Stimulated activated CD8-positive, alpha-beta memory T cell treated with anti-CD3 and anti-CD28 coated beads, Interleukin-12 subunit alpha, Interleukin-12 subunit beta, amount 100 ng/mL, for 1 hour (primary cell): ENCODE data around the gene PAN2.
A peak's percentile ranks its signal among the peaks of the same experiment; 100 is the strongest.
"Not testable (repeated sequence)": the region's sequence is repeated elsewhere in the genome, so short reads cannot be mapped to it uniquely, and the experiment has no call there.

ENCODE experiments used
- DNase-seq: peaks from one replicate; pipeline ENCODE4 v3.0.0-alpha.2; 2020; ENCODE audit warnings: low read depth

Gene PAN2

GRCh38 chr12:56304872-56305590 is 28.8 kb downstream of the PAN2 start:
- DNase-seq = no peak

- DNase-seq = no peak
Measured at GRCh38 chr12:56304276-56304675, 29.5 kb downstream of the PAN2 start.

- DNase-seq = no peak
Measured at GRCh38 chr12:56300644-56301464, 32.9 kb downstream of the PAN2 start.

GRCh38 chr12:56299853-56300643 is 33.8 kb downstream of the PAN2 start, which contains the start of gene CS:
CS (minus strand) TSS chr12:56300330; CDS start chr12:56300201, 129 bp downstream.
- peak; percentile 98 for DNase-seq

- no peak for DNase-seq
Measured at GRCh38 chr12:56299308-56299852, 34.4 kb downstream of the PAN2 start.

GRCh38 chr12:56298828-56299227 is 35.0 kb downstream of the PAN2 start:
- DNase-seq = no peak

GRCh38 chr12:56297400-56297799 is 36.4 kb downstream of the PAN2 start:
- DNase-seq = no peak

- no peak for DNase-seq
Measured at GRCh38 chr12:56296295-56296694, 37.5 kb downstream of the PAN2 start.

GRCh38 chr12:56293795-56294194 is 40.0 kb downstream of the PAN2 start:
- DNase-seq = no peak

- no peak for DNase-seq
Measured at GRCh38 chr12:56288705-56289387, 45.0 kb downstream of the PAN2 start.

GRCh38 chr12:56286044-56286830 is 47.6 kb downstream of the PAN2 start:
- no peak for DNase-seq

GRCh38 chr12:56284263-56284662 is 49.5 kb downstream of the PAN2 start:
- not testable (repeated sequence) for DNase-seq

- DNase-seq = no peak
Measured at GRCh38 chr12:56282579-56282978, 51.2 kb downstream of the PAN2 start.

GRCh38 chr12:56282030-56282429 is 51.8 kb downstream of the PAN2 start:
- DNase-seq = no peak

- DNase-seq = no peak
Measured at GRCh38 chr12:56280849-56281248, 53.0 kb downstream of the PAN2 start.

GRCh38 chr12:56278905-56279304 is 54.9 kb downstream of the PAN2 start:
- DNase-seq = no peak

GRCh38 chr12:56274299-56274698 is 59.5 kb downstream of the PAN2 start:
- DNase-seq = no peak

- not testable (repeated sequence) for DNase-seq
Measured at GRCh38 chr12:56272468-56272867, 61.3 kb downstream of the PAN2 start.

- DNase-seq = no peak
Measured at GRCh38 chr12:56271031-56271430, 62.8 kb downstream of the PAN2 start.

- no peak for DNase-seq
Measured at GRCh38 chr12:56267443-56268071, 66.2 kb downstream of the PAN2 start.
